Measurements from ENCODE around the gene GRIN3A.
"Not testable (repeated sequence)": the region's sequence is repeated elsewhere in the genome, so short reads cannot be mapped to it uniquely, and the experiment has no call there.

Gene GRIN3A

DNA sequence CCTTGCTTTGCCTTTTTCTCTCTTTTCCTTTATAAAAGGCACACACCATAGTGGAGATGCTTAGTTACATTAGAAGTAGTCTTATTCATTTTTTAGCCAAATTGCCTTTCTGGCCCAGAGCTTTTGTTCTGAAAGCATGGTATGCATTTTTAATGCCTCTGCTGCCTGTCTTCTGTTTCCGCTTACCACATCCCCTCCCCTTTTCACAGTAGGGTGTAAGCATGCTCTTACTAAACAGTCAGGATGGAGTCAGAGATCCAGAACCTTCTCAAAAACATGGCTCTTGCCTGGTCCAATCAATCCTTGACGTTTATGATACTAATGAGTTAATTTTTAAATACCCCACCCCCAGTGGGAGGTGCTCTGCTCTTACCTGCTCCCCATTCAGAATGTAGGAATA lies 166.1 kb downstream of the GRIN3A start:
- DNase-seq, result no peak

DNA sequence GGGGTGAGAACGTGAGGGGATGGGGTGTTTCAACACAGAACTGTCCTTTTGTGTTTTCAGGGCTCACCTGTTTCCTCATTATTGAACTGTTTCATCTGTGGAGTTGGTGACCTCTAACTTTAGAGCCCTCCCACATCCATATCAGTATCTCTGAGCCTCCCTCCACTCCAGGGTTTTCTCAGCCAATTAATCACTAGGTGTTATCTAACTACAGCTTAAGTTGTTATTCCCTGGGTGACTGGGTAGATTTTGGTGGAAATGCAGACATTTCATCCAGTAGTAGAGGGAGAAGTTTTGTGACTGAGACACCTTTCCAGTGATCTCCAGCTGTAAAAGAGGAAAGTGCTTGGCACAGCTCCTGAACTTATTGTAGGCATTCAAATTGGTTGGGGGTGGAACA lies 167.3 kb downstream of the GRIN3A start:
- DNase-seq, result no peak

- no peak for DNase-seq
These were observed 168.5 kb downstream of the GRIN3A start for GRCh38 chr9:101569741-101570501.

GRCh38 chr9:101567725-101568350 lies 170.6 kb downstream of the GRIN3A start:
- DNase-seq, result no peak

GRCh38 chr9:101566904-101567724 lies 171.3 kb downstream of the GRIN3A start:
- DNase-seq, result no peak

- no peak for DNase-seq
These were observed 174.2 kb downstream of the GRIN3A start for GRCh38 chr9:101564252-101564651.

DNA sequence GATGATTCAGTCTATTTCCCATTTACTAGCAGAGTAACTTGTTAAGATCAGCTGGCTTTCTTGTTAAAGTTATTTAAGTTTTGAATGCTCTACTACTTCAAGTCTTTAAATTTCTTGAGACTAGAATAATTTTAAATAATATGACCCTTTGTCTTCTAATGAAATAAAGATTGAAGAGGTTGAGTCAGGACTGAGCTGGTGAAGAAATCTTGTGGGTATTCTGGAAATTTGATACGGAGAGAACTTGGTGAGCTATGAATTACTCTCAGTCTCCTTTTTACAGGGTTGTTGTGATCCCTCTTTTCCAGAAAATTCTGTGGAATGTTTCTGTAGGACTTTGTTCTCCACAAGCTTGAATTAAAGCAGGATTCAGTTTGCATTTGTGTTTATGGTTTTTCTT lies 175.5 kb downstream of the GRIN3A start:
- no peak for DNase-seq

DNA sequence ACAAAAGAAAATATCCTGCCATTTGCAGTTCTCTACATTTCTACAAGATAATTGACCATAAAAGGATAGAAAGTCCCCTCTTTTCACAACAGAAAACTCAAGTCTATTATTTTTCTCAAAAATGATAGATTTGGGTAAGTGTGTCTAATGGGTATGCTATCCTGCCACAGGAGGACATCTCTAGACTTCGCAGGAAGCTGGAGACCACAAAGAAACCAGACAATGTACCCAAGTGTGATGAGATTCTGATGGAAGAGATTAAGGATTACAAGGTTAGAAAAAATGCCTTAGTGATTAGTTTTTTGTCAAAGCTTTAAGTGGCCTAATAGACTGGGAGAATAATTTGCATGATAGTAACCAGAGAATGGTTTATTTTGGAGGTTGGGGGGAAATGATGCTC lies 176.7 kb downstream of the GRIN3A start:
- DNase-seq, result no peak

GRCh38 chr9:101549472-101550098 lies 188.9 kb downstream of the GRIN3A start:
- not testable (repeated sequence) for DNase-seq

DNA sequence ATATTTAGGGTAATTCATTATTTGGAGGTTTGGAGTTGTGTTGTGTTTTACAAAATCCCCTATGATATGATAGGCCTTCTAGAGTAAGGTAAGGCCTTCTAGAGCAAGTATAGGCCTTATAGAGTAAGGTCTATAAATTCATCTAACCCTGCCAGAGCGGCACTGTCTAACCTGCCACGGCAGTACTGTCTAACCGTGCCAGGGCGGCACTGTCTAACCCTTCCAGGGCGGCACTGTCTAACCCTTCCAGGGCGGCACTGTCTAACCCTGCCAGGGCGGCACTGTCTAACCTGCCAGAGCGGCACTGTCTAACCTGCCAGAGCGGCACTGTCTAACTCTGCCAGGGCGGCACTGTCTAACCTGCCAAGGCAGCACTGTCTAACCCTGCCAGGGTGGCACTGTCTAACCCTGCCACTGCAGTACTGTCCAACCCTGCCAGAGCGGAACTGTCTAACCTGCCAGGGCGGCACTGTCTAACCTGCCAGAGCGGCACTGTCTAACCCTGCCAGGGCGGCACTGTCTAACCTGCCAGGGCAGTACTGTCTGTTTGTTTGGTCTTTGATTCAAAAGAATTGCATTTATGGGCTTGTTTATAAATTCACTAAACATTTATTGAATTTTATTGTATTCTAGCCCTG lies 195.2 kb downstream of the GRIN3A start:
- DNase-seq, result no peak

- no peak for DNase-seq
These were observed 198.4 kb downstream of the GRIN3A start for GRCh38 chr9:101540069-101540468.

GRCh38 chr9:101536938-101537337 lies 201.5 kb downstream of the GRIN3A start:
- DNase-seq, result peak; percentile 39

DNA sequence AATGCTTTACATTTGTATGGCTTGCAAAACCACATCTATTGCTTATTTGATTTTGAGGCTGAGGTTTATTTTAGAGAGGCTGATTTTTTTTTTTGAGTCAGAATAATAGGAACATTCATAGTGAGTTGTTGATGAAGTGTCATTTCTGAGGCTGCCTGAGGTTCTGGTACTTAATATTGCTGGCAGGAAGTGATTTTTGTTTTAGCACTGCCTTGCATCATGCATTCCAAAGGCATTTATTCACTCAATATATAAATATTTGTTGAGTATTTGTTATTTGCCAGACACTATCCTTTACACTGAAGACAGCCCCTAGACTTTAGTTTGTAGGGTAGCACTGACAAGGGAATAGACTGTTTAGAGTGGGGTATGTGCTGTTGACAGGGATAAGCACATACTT lies 202.1 kb downstream of the GRIN3A start:
- no peak for DNase-seq

GRCh38 chr9:101533334-101534204 lies 204.9 kb downstream of the GRIN3A start, which contains the start of gene RNF20:
RNF20 (plus strand) TSS chr9:101533853; CDS start chr9:101535424, 1,571 bp downstream.
- DNase-seq, result peak; percentile 99

DNA sequence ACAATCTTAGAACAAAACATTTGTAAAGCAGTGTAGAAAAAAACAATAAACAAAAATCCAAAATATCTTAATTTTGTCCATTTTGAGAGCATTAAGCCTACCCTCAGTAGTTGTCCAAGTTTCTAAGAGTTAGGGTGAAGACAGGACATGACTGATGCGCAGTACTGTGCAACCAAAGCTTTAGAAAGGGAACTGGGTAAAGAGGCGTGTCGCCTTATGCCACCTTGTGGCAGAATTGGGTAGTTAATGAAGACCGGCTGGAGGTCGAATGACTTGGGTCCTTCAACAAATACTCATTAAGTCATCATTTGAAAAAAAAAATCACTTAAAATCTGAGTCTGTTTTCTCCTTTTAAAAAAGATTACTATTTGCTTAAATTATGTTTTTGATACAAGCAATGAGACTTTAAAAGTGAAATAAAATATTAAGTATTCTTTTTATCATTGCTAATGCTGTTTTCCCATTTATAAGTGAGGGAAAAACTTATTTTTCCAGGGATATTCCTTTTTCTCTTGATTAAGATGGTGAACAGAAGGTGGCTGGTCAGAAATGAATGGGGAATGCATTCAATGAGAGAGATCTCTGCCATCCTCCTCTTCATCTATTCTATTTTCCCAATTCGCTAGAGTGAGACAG lies 208.3 kb downstream of the GRIN3A start:
- DNase-seq, result peak; percentile 64

- DNase-seq, result no peak
These were observed 210.4 kb downstream of the GRIN3A start for GRCh38 chr9:101528015-101528414.

GRCh38 chr9:101527066-101527465 lies 211.4 kb downstream of the GRIN3A start:
- DNase-seq, result no peak

GRCh38 chr9:101524371-101524770 lies 214.1 kb downstream of the GRIN3A start:
- no peak for DNase-seq
